GM12801 (cell line): ENCODE measurements around the gene LMOD1.

ENCODE experiments used
- TF ChIP-seq, protein P1 (sequence below): IDR thresholded peaks from one replicate; pipeline ENCODE4 v1.5.1; 2011; ENCODE audit warnings: control low read depth; ENCODE audit not compliant: insufficient read length; ENCODE audit errors: extremely low read depth

LMOD1 gene

DNA sequence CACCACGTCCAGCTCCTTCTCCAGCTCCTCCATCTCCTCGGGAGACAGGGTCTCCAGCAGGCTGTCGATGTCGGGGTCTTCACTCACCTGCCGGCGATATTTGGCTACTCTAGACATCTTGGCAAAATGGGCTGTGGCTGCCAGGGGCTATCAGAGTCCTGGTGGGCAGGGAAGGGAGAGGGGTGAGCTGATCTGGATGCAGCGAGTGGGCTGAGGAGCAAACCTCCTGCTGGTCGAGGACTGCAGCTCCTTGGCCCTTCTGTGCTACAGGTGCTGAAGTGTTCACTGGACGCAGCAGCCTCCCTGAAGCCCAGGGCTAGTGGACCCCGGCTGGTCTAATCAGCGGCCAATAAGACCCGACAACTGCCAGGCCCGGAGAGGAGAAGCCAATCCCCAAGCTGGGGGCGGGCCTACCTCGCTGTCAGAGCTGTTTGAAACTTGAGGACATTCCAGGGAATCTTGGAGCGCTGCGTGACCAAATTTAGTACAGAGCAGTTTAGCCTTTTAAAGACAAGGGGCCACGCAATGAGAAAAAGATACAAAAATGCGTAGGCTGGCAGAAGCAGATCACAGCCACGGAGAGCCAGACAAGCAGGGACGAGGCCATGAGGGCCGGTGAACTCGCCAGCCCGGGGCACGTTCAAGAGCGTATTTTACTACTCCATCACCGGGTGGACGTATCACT lies at the start of gene LMOD1:
TSS of gene LMOD1 (minus strand) at position 325 of the 685 bp plus-strand sequence. CDS start at position 117, 208 bp downstream.
- TF ChIP-seq, protein P1, sequence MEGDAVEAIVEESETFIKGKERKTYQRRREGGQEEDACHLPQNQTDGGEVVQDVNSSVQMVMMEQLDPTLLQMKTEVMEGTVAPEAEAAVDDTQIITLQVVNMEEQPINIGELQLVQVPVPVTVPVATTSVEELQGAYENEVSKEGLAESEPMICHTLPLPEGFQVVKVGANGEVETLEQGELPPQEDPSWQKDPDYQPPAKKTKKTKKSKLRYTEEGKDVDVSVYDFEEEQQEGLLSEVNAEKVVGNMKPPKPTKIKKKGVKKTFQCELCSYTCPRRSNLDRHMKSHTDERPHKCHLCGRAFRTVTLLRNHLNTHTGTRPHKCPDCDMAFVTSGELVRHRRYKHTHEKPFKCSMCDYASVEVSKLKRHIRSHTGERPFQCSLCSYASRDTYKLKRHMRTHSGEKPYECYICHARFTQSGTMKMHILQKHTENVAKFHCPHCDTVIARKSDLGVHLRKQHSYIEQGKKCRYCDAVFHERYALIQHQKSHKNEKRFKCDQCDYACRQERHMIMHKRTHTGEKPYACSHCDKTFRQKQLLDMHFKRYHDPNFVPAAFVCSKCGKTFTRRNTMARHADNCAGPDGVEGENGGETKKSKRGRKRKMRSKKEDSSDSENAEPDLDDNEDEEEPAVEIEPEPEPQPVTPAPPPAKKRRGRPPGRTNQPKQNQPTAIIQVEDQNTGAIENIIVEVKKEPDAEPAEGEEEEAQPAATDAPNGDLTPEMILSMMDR, result no peak

DNA sequence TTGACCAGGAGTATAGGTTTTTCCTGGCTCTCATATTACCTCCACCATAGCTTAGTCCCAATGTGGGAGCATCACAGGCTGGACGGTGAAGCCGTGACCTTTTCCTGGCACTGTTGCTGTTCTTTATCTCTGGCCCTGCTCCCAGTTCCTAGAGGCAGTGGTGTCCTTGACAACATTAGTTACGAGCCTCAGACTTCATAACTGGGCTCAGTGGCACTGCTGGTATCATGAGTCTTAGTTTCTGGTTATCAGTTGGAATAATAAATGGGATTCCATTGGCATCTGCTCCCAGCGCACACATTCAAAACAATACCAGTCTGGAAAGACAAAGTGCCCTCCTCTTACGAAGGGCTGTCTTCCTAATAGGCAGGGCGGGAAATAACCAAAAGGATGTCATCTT lies 44.1 kb upstream of the LMOD1 start:
- TF ChIP-seq, protein P1, result no peak

DNA sequence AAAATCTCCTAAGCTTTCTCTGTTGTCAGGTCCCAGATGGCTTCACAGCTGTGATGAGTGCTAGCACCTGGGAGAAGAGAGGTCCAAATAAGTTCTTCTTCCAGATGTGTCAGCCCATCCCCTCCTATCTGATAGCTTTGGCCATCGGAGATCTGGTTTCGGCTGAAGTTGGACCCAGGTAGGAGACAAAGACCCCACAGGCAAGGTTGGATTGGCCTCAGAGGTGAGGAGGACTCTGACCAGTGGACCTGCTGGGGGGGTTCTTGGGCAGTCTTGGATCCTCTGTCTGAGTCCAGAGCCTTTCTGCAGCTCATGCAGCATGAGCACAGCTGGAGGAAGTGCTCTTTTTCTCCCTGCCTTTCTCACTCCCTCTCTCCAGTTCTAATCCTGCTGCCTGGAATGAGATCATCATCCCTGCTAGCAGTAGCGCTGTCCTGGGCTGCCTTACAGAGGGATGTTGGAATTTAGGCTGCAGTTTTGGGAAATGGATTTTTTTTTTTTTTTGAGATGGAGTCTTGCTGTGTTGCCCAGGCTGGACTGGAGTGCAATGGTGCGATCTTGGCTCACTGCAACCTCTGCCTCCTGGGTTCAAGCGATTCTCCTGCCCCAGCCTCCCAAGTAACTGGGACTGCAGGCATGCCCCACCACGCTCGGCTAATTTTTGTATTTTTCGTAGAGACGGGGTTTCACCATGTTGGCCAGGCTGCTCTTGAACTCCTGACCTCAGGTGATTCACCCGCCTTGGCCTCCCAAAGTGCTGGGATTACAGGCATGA lies 43.2 kb upstream of the LMOD1 start:
- TF ChIP-seq, protein P1, result no peak

DNA sequence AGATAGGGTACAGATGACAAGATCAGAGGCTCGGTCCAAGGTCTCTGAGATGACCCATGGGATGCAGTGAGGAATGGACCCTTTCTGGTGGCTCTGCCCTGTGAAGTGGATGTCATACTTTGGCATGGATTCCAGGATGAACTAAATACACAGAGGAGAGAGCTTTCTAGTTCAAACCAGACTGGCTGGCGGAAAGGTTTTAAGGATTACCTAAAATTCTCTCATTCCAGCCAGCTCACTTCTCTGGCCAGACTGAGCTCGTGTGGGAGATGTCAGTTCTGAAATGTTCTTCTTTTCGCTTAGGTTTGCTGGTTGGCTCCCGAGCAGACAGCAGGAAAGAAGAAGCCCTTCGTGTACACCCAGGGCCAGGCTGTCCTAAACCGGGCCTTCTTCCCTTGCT lies 42.3 kb upstream of the LMOD1 start:
- TF ChIP-seq, protein P1, result no peak

DNA sequence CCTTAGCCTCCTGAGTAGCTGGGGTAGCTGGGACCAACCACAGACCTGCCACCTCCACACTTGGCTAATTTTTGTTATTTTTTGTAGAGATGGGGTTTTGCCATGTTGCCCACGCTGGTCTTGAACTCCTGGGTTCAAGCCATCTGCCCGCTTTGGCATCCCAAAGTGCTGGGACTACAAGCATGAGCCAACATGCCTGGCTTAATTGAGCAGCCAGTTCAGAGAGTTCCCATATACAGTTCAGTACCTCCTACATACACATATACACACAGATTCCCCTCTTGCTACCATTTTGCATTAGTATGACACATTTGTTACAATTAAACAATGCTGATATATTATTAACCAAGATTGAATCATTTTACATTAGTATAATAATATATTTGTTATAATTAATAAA lies 39.0 kb upstream of the LMOD1 start:
- TF ChIP-seq, protein P1, result no peak

DNA sequence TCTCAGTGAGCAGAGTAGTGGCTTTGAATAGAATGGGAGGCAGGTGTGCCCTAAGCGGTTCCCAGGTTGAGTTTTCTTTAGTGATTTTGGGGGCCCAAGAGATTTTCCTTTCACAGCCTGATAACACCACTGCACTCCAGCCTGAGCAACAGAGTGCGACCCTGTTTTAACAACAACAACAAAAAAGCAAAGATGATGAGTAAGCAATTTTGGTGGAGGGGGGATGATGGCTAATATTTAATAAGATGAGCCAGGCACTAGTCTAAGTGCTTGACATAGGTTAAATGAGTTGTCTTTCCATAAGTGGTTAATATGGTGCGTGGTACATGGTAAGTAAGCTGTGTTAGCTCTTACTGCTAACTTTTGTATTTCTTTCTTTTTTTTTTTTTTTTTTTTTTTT lies 38.1 kb upstream of the LMOD1 start:
- TF ChIP-seq, protein P1, result no peak

DNA sequence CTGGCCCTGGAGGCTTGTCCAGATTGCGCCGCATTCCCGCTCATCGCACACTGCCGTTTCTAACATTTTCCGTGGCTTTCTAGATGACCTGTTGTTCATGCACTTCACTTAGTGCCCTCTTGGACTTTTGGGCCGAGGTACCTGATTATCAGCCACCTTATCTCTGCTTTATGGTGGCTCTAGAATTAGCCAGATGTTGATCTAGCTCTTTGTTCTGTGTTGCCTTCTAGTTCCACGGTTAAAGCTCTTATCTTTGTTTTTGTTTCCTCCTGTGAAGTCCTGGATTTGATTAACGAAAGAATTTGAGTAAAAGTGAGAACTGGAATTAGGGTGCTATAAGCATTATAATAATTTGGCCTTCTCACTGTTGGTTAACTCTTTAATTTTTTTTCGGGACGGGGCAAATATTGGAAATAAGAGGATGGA lies 37.0 kb upstream of the LMOD1 start:
- TF ChIP-seq, protein P1, result no peak
